HG03520 (cell line): Measurements from ENCODE around the gene CD101.

ENCODE experiments used
- ATAC-seq: cut with Tn5 transposase; IDR thresholded peaks from one replicate; pipeline ENCODE4 v1.9.1; 2021; ENCODE audit warnings: mild to moderate bottlenecking, moderate library complexity; ENCODE audit not compliant: unreplicated experiment

Gene CD101

DNA sequence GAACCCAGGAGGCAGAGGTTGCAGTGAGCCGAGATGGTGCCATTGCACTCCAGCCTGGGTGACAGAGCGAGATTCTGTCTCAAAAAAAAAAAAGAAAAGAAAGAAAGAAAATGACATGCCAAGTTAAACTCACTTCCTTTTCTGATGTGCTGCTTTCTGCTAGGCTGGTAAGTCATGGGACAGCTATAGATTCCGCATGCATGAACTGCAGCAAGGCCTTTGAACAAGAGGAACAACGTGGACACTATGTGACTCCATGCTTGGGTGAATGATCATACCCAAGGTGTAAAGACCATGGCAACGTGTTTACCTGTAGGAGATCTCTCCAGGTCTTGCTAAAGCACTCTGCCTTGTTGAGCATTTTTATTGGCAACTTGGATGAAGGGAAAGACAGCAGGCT is 48.3 kb downstream of the CD101 start:
- ATAC-seq, result no peak

DNA sequence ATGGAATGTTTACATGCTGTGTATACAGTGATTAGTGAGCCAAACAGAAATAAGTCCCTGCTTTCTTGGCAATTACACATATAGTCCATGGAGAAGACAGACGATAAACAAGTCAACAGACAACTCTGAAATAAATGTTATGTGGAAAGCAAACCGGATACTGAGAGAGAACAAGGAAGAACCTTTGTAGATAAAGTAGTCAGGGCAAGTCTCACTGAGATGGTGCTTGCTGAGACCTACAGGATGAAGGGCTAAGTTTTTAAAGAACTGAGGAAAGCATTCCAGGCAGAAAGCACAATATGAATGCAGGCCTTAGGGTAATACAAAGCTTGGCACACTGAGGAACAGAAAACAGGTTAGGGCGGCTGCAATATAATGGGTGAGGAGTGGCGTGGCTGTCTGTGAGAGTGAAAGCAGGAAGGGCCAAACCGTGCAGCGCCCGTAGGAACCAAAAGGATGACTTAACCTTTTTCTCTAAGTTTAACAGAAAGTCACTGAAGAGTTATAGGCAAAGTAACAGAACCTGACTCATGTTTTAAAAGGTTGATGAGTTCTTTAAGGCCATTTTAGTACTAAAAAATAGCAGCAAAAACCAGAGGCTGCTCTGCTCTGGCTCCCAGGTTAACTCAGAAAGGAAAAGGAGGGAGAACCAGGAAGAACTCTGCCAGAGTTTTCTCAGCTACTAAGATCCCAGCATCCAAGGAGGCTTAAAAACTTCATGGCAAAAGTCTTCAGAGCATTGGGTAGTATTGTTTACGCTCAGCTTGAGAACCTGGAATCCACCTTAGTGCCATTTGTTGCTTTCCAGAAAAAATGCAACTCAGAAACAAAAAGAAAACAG is 49.9 kb downstream of the CD101 start:
- ATAC-seq, result peak; percentile 68

DNA sequence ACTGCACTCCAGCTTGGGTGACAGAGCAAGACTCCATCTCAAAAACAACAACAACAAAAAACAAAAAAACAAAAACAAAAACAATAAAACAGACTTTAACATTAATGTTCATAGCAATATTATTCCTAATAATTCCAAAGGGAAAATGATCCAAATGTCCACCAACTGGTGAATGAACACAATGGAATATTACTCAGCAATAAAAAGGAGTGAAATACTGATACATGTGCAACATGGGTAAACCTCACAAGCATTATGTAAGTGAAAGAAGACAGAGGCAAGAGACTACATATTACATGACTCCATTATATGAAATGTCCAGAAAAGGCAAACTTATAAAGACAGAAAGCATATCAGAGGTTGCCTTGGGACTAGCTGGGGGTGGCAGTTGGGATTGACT is 52.5 kb downstream of the CD101 start:
- ATAC-seq, result no peak

DNA sequence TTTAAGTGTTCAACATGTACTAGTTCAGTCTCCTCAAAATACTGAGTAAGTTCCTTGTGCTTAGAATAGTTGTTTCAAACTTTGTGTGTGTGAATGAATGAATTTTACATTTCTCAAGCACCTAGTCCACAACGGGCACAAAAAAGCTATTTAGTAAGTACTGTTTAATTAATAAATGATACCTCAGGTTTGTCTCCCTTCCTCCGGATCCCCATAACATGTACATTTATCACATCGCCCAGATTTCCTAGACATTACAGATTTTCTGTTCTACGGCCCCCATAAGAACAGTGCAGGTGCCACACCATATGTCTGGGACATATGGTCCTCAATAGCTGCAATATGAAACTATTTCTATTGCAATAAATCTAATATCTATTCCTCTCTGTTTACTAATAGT is 57.2 kb downstream of the CD101 start:
- no peak for ATAC-seq

DNA sequence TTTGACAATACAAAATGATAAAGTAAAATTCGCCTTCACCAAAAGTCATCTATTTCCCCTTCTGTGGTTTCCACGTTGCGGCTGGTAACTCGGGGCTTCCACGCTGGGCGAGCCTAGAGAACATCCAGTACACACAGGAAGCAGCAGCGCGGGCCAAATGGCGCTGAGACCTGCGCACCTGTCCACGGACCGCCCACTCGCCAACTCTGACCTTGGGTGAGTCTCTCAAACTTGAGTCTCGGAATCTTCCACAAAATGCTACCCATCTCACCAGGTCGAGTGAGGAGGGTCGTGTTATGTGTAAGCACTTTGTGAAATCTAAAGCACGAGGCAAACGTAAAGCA is 57.7 kb downstream of the CD101 start:
- ATAC-seq, result peak; percentile 27

DNA sequence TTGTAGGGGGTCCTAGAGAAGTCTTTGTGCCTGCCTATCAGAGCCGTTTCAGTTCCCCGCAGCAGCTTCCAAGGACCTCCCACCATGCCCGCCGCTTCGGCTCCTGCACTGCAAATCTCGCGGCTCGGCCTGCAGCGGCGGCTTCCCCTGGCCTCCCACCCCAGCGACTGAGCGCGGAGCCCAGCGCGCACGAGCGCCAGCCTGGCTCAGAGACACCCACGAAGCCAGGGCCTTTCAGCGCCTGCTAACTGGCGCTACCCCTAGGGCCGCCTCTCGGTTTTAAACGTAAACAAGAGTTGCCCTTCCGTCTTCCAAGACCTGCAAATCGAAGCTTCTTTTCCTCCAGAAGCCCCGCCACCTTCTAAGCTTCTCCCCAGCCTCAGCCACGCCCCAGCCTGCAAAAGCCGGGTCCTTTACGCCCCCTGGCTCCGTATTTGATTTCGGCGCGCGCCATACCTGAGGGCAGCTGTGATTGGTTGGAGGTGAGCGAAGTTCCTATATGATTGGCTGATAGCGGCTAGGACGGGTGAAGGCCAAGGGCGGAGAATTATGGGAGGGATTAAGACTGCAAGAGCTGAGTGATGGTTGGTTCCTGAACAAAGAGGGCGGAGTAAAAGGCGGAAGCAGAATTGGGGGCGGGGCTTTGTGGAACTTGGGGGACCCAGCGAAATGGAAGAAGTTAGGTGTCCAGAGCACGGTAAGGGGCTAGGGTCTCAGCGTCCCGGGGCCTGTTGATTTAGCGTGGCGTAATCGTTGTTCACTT is 58.3 kb downstream of the CD101 start, which contains the start of gene TTF2:
TSS of gene TTF2 (plus strand) at position 649 of the 763 bp plus-strand sequence. CDS start at position 670, 21 bp downstream.
- ATAC-seq, result peak; percentile 95

DNA sequence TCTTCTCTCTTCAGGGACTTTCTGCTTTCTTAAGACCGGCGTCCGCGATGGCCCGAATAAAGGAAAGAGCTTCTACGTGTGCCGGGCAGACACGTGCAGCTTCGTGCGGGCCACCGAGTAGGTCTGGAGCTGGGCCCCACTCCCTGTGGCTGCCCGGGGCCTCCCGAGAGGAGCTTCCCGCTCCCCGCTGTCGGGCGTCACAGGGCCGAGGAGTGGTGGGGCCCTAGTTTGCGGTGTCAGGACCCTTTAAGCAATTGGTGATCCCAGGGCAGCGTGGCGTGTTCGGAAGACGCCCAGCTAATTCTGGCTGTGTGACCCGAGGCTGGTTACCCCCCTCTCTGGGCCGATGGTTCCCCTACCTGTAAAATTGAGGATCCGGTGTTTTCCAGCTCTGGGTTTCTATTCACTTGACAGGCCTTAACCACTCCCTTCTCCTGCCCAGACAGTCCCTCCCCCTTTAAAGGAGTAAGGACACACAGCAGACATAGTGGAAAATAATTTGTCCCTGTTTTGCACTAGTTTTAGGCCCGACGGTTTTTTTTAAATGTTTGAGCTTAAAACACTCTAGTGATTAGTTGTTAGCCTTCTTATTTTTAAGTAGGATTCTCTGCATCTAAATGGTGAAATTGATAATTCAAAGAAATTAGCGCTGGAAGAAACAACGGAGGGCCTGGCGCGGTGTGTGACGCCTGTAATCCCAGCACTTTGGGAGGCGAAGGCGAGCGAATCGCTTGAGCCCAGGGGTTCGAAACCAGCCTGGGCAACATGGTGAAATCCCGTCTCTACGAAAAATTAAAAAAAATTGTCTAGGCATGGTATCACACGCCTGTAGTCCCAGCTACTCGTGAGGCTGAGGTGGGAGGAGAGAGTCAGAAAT is 59.1 kb downstream of the CD101 start:
- ATAC-seq, result no peak

DNA sequence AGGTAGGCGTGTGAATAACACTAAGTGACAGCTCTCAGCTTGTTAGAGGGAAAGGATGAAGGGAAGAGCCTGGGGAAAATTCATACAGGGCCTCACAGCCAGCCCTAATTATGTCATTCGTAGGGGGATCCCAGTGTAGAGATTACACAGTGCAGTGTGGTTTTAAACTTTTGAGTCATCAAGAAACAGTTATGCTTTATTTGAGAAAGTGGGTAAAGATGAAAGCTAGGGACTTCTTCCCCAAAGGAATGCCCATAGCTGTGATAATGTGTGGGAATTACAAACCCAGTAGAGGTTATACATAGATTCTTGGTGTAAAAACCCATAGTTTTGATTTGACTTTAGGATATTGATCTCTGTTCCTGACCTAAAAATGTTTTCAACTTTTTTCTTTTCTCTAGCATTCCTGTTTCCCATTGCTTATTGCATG is 60.4 kb downstream of the CD101 start:
- no peak for ATAC-seq

DNA sequence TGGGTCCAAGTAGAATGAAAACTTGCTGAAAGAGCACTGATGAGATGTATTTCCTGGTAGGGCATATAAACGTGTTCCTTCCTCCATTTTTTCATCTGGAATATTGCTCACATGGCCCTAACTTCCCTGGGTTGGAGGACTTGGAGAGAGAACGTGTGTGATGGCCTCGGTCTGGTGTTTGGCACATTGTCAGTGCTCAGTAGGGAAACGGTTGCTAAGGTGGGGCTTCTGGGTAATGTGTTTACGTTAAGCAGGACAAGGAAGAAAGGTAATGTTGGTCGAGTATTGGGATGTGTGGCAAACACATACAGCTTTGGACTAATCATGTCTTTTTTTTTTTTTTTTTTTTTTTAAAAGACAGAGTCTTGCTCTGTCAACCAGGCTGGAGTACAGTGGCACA is 64.8 kb downstream of the CD101 start:
- ATAC-seq, result no peak

DNA sequence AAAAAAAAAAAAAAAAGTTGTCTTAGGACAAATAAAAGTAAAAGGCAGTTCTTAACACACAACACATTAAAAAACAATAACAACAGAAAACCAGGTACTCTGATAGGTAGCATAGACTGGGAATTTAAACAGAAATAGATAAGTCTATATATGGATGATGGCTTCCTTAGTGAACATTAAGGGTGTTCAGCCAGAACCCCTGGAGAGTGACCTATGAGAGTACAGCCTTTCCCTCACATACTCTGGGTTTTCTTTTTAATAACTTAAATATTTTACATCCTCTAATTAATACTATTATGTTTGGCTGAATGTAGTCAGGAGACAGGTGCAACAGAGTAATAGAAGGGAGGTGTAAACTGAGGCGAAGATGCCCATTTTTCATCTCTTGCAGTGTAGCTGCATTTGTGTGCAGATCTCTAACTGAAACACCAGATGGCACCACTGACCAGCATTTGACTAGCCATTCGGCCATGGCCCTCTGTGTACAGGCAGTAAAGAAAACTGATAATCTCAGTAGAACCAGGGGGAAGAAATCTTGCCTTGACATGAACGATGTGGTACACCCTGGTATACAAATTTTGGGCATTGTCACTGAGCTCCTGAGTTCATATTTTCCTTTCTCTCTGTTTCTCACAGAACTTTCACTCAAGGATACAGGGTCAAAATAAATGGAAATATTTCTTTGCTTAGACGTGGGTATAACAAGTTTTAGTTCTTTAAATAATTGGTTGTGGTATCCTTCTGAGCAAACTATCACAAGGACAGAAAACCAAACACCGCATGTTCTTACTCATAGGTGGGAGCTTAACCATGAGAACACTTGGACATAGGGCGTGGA is 66.2 kb downstream of the CD101 start:
- peak; percentile 52 for ATAC-seq

DNA sequence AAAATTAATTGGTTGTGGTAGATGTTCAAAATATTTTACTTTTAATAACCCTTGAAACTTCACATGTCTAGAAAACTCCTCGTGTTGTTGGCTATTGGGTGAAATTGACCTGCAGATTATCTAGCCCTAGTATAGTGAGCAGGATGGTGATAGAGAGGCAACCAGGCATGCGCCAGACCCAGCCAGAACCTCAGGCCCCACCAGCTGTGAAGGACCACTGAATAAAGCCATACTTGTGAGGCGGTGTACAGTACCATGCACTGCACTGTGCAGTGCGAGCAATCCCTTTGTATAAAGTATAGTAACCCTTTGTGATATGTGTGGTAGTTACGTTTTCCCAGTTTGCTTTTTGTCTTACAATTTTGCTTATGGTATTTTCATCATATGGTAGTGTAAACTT is 67.0 kb downstream of the CD101 start:
- no peak for ATAC-seq

DNA sequence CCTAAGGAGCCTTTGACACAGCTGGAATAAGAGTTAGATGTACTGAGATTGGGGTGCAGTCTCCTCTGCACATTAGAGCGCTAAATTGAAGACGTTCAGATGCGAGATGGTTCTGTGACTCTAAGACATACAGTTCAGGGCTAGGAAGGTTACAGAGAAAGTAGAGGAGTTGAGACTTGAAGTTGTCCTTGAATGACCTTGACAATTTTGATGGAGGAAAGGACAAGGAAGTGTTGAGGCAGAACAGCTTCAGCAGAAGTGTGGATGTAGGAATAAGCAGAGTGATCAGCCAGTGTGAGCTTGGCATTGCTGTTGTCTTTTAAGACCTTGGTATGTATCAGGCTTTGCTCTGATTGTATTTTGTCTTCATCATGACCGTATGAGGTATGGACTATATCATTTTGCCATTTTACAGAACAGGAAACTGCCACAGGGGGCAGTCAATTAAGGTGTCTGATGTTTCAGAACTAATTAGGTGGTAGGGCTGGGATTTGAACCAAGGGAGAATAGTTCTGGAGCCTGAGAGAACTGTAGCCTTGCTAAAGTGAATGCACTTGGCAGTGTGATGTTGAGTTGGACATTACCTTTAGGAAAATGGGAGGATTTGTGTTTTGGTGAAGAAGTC is 67.8 kb downstream of the CD101 start:
- no peak for ATAC-seq

DNA sequence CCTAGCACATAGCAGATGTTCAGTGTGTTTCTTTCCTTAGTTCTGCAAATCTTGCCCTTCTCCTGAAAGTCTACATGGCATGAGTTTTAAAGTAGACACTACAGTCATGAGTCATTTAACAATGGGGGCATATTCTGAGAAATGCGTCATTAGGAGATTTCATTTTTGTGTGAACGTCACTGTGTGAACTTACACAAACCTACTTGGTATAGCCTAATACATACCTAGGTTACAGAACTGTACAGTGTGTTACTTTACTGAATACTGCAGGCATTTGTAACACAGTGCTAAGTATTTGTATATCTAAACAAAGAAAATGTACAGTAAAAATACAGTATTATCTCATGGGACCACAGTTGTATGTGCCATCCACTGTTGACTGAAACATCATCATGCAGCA is 68.6 kb downstream of the CD101 start:
- ATAC-seq, result no peak

DNA sequence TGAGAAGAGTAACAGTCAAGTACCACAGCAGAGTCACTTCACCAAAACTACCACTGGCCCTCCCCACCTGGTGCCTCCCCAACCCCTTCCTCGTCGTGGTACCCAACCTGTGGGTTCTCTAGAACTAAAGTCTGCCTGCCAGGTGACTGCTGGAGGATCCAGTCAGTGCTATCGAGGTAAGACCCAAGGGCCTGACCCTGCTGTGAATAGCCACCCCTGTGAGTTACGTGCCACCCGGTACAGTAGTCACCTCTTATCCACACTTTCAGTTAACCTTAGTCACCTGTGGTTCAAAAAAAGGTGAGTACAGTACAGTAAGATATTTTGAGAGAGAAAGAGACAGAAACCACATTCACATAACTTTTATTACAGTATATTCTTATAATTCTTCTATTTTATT is 75.1 kb downstream of the CD101 start:
- ATAC-seq, result no peak

DNA sequence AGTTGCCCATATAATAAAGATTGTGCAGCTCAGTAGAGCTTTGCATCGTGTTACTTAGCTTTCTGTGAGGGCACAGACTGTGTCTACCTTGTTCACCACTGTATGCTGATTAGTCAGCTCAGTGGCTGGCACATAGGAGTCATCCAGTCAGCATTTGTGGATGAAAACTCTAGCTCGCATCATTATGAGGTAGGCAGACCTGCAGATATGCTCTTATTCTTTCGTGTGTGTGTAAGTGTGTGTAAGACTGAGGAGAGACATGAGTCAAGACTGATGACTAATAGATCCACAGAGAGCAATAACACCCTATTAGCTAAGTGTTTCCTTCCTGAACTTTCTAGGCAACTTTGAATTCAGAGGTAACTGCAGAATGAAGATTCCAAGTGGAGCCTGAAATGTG is 75.7 kb downstream of the CD101 start:
- ATAC-seq, result no peak

DNA sequence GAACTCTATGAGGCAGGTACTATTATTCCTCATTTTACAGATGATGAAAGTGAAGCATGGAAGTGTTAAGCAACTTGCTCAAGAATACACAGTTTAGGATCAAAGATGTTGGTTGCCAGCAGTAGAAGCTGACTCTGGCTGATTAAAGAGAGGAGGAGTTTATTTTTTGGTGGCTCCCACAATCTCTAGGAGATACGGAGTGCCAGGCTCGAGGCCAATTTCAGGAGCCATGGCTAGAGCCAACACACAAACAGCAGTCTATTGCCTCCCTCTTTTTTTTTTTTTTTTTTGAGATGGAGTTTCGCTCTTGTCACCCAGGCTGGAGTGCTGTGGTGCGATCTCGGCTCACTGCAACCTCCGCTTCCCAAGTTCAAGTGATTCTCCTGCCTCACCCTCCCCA is 78.2 kb downstream of the CD101 start:
- ATAC-seq, result no peak

DNA sequence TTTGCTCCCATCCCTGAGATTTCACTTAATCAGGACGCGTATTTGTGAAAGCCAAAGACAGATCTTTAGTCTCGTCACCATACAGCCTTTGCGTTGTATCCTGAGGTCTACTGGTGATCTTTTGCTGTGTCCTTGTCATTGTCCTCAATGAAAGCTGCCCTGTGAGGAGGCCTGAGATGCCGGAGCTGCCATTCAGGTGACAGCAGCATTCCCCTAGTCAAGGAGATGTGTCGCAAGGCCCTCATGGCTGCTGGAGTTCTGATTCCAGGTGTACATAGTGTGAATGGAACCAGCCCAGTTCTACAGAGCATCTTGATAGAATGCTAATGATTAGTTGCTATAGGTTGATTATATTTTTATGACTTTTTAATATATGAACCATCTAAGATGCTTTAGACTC is 82.7 kb downstream of the CD101 start:
- no peak for ATAC-seq
